ENCODE data around the gene SNCAIP. TPM values are rescaled to one million over a fixed set of nuclear protein-coding genes. Genes with fewer than 3 reads are reported as not detected.

SNCAIP gene
- total RNA-seq (2014; rRNA removed; shearing (Covaris generic)): 3.2 and 4.7 TPM in 2 replicates

DNA sequence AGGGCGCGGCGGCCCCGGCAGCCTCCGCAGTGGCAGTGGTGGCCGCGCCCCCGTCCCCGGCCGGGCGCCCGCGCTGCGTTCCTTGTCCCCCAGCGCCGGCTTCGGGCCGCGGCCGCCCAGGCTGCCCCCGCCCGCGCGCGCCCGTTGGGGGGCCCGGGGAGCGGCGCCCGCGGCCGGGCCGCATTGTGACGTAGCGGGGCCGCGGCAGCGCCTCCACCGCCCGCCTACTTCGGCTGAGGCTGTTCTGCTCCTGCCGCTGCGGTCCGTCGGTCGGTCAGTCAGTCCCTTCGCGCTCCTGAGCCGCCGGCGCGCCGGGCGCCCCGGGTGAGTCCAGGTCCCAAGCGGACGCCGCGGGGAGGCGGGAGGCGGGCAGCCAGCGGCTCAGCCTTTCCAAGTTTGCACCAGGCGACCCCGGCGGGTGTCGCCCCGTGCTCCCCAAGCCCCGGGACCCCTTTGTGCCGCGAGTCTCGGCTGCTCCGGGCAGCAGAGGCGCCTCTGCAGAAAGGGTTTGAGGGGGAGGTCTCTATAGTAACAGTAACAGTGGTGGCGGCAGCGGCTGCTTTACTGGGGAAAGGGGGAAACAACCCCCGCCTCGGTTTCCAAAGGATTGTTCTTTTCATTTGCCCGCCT lies at the start of gene SNCAIP:
Gene SNCAIP, plus strand, starts transcription at position 277 of the 630 bp plus-strand sequence. CDS start 78,898 bp downstream, outside the sequence.
- DNase-seq (ENCODE audit: low spot score): peak; percentile 21

DNA sequence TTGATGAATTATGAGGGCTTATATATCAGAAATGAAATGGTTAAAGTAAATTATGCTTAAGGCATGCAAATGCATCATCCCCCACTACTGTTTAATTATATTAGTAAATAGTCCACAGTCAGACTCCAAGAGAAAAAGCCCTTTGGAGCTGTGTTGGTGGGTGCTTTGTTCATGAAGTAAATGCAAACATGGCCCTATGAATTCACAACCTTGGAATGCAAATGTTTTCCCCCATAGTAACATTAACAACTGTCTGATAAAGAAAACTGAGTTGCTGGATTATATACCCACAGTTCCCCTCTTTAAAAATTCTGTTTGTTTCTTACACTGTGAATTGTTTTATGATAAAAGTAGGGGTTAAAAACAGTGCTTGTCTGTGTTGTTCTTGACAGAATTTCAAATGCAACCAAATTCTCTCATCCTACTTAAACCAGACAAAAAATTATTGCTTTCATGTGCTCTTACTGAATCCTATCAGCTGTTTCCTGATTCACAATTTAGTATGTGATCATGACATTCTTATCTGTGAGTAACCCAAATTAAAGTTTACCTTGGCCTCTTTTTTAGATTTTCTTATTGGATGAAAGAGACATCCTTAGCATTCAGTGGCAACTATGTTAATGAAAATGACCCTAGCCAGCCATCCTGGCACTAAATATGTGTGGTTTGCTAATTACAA lies 48.5 kb upstream of the SNCAIP start:
- peak; percentile 42 for DNase-seq (ENCODE audit: low spot score)

GRCh38 chr5:122264610-122265009 lies 47.4 kb upstream of the SNCAIP start:
- no peak for DNase-seq (ENCODE audit: low spot score)

DNA sequence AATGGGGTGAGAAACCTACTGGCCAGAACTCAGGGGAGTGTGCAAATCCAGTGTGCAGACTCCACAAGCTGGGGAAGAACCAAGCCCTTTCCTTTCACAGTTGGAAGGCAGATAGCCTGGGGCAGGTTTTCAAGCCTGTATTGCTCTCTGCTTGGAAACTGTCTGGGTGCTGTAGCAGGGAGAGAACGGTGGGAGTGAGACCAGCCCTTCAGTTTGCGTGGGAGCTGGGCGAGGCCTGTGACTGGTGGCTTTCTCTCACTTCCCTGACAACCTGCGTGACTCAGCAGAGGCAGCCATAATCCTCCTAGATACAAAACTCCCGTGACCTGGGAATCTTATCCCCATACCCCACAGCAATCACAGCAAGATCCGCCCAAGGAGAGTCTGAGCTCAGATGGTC lies 44.9 kb upstream of the SNCAIP start:
- no peak for DNase-seq (ENCODE audit: low spot score)

GRCh38 chr5:122273696-122274095 lies 38.3 kb upstream of the SNCAIP start:
- DNase-seq (ENCODE audit: low spot score): no peak

DNA sequence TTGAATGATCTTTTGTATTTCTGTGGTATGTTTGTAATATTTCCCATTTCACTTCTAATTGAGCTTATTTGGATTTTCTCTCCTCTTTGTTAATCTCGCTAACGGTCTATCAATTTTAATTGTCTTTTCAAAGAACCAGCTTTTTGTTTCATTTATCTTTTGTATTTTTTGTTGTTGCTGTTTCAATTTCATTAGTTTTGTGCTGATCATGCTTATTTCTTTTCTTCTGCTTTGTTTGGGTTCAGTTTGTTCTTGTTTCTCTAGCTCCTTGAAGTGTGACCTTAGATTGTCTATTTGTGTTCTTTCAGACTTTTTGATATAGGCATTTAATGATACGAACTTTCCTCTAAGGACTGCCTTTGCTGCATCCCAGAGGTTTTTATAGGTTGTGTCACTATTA lies 28.4 kb upstream of the SNCAIP start:
- no peak for DNase-seq (ENCODE audit: low spot score)

- DNase-seq (ENCODE audit: low spot score): no peak
Observed at GRCh38 chr5:122286541-122286940, 25.5 kb upstream of the SNCAIP start.

DNA sequence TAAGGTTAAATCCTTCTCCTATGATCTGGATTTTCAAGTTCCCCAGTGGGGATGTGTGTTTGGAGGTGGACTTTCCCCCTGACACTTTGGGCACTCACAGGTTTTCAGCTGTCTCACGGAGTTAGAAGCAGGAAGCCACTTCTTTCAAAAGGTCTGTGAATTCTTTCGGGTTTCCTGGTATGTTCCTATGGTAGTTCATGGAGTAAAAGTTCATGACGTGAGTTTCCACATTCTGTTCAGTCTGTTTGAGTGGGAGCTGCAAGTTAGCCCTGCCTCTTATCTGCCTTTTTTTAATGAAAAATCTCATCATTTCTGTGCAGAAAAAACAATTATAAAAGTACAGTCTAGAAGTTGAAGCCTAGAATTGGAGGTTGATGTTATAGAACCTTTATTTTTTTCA lies 24.9 kb upstream of the SNCAIP start:
- DNase-seq (ENCODE audit: low spot score): no peak

DNA sequence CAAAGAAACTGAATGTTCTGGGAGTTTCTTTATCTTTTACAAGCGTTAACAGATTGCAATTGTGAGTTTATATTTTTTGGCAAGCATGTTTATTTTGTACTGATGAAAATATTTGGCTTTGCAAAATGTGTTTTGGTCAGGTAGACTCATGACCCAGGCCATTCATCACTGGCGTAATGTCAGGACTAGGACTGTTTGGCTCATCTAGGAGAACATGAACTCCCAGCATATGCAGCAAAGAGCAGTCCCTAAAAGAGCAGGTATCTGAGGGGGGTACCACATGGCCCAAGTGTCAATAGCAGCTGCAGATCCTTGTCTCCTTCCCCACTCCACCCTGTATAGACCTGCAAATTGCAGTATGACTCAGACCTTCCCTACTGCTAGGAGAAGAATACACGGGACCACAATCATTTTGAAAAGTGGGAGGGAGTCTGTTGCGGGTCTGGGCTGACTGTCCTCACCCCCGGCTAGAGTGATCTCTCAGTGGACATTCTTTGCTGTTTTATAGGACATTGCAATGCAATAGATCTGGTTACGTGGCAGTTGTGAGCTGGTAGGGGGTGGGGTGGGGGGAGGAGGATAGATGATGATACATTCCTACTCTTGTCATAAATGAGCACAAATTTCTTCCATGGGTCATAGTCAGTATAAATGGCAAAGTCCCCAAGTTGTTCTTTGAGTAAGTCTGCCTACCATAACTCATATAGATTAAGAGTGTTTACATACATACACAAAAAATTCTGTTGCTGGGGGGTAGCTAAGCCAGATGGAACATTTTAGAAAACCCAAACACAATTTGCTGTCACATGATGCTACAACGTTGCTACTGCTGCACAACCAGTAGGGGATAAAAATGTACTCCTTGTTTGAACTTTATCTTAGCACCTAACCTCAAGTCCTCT lies 20.8 kb upstream of the SNCAIP start:
- DNase-seq (ENCODE audit: low spot score): peak; percentile 47

GRCh38 chr5:122292332-122292731 lies 19.7 kb upstream of the SNCAIP start:
- no peak for DNase-seq (ENCODE audit: low spot score)

DNA sequence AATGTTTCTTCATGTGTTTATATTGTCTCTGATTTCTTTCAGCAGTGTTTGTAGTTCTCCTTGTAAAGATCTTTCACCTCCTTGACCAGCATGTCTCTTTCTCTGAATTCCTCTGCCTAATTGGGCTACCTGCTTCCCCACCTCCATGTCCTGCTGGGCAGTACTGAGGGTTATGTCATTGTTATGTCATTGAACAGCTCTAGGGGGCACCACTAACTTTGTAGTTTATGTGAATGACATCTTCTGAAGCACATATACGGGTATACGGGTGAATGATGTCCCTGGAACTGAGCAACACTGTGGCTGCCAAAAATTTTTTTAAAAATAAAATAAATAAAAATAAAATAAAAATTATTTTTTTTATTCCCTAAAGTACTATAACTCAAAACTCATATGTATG lies 16.9 kb upstream of the SNCAIP start:
- no peak for DNase-seq (ENCODE audit: low spot score)

DNA sequence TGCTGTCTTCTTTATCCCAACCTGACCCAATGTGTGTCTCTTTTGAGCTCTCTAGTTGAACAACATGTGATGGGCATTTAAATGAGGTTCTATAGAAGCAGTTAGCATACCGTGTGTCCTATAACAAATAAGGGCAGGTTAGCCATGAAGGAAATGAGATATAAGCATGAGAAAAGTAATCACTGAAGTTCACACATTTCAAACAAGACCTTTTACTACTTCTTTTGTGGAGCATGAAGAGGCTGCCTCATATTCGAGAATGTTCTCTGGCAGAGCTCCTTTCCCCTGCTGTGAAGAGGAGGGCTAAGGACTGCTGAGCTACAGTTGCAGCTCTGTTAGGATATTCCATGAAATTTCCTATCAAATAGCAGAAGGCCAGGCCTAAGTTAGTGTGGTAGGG lies 15.2 kb upstream of the SNCAIP start:
- DNase-seq (ENCODE audit: low spot score): no peak

- DNase-seq (ENCODE audit: low spot score): no peak
Observed at GRCh38 chr5:122297587-122298298, 14.3 kb upstream of the SNCAIP start.

- no peak for DNase-seq (ENCODE audit: low spot score)
Observed at GRCh38 chr5:122300374-122300773, 11.7 kb upstream of the SNCAIP start.

DNA sequence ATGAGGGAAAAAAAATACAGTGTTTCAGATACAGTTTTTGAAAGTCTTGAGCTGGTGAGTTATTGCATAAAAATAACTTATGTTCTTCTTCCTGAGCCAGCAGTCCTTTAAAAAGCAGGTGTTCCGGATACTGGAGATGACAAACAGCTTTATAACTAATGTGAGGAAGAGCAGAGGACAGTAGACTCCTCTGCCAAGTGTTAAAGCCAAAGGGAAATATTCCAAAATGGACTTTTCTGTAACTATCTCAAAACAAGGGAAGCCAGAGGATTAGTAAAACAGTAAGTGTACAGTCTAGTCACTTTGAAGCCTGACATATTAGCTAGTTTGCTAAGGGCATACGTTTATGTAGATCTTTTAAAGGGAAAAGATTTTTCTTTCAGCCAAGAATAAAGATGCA lies 11.0 kb upstream of the SNCAIP start:
- DNase-seq (ENCODE audit: low spot score): no peak

- no peak for DNase-seq (ENCODE audit: low spot score)
Observed at GRCh38 chr5:122304471-122305215, 7.4 kb upstream of the SNCAIP start.

DNA sequence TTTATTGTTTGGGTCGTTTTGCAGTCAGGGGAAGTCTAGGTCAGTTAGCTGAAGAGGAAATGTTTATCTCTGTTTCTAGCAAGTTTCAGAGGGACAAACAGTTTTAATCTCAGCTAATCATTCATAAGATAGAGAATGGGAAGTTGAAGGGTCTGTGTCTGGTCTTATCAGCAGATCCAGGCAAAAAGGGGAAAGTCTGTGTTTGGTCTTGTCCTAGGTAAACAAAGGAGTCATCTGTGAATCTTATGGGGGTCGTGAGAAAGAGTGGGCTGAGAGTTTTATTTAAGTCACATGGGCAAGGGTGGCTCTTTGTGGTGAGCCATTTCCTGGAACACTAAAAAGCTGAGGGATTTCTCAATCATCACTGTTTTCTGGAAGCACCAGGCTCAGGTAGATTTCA lies 5.6 kb upstream of the SNCAIP start:
- no peak for DNase-seq (ENCODE audit: low spot score)

- no peak for DNase-seq (ENCODE audit: low spot score)
Observed at GRCh38 chr5:122310889-122311288, 1.1 kb upstream of the SNCAIP start.

GRCh38 chr5:122311497-122311960 lies 508 bp upstream of the SNCAIP start:
- DNase-seq (ENCODE audit: low spot score): no peak

DNA sequence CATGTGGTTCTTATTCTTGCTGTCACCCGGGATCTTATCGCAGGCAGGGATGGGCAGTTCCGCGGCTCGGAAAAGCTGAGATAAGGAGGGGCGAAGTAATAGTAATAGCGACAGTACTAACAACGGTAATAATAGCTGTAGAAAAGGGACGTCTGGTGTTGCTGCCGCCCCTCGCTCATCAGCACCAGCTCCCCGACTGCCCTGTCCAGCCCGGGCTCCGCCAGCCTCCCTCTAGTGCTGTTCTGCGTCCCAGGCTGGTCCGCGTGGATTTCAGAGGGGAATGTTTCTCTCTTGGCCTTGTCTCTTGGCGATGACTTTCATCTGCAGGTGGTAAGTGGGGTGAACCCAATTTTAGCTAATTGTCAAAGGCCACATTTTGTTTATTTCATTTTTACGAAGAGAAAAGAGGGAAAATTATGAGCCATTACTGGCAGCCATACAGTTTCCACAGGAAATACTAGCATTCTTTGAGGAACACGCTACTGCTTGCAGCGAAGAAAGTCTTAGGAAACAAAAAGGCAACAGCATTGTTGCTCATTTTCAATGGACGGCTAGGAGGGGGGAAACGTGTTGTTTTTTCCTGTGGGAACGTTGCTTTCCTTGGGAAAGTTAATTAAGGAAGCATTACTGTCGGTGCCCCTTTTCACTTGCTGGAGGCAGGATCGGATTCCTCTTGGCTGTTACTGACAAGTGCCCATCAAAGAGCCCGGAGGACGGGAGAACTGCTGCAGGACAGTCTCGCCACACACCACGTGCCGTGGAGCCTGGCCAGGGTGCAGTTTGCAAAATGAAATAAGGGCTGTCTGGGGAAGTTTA lies 762 bp downstream of the SNCAIP start:
- DNase-seq (ENCODE audit: low spot score): peak; percentile 31
